Activated T-cell treated with anti-CD3 and anti-CD28 coated beads, Interleukin-2, amount 50 U/mL, for 24 hours (primary cell): ENCODE results near the gene ZCWPW1.
"Not testable (repeated sequence)": the region's sequence is repeated elsewhere in the genome, so short reads cannot be mapped to it uniquely, and the experiment has no call there.

Experiments
- DNase-seq: peaks from one replicate; pipeline ENCODE4 v3.0.0-alpha.2; 2020
- H3K27ac Mint-ChIP-seq: 2 replicates; pipeline ENCODE4 v1.8.0; 2020; ENCODE audit warnings: mild to moderate bottlenecking, mixed read lengths
- H3K27me3 Mint-ChIP-seq: 2 replicates; pipeline ENCODE4 v1.8.0; 2020; ENCODE audit warnings: mixed read lengths
- H3K36me3 Mint-ChIP-seq: 2 replicates; pipeline ENCODE4 v1.8.0; 2020; ENCODE audit warnings: low read depth, mixed read lengths
- H3K4me1 Mint-ChIP-seq: 2 replicates; pipeline ENCODE4 v1.8.0; 2020; ENCODE audit warnings: low read depth, mixed read lengths
- H3K4me3 Mint-ChIP-seq: 2 replicates; pipeline ENCODE4 v1.8.0; 2020; ENCODE audit warnings: mild to moderate bottlenecking, moderate library complexity, mixed read lengths
- H3K9me3 Mint-ChIP-seq: 2 replicates; pipeline ENCODE4 v1.8.0; 2020; ENCODE audit warnings: mixed read lengths

Gene ZCWPW1

DNA sequence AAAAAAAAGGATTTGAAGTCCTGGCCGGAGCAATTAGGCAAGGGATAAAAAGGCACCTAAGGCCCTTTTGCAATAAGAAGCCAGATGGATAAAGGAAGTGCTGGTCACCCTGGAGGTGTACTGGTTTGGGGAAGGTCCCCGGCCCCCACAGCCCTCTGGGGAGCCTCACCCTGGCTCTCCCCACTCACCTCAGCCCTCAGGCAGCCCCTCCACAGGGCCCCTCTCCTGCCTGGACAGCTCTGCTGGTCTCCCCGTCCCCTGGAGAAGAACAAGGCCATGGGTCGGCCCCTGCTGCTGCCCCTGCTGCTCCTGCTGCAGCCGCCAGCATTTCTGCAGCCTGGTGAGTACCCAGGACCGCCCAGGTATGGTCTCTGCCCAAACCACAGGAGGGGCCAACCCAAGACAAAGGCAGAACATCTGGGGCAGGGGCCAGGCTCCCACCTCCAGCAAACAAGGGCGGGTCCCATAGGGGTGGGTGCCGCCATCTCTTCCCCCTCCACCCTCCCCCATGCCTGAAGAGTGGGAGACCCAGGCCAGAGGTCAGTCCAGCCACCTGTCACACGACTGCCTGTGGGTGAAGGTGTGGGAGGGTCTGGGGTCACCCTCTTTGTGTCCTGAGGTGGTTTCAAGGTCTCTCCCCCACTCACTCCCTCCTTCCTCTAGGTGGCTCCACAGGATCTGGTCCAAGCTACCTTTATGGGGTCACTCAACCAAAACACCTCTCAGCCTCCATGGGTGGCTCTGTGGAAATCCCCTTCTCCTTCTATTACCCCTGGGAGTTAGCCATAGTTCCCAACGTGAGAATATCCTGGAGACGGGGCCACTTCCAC, 70.3 kb downstream of the ZCWPW1 start, which contains the start of gene PILRB:
TSS of gene PILRB (plus strand) at position 91 of the 830 bp plus-strand sequence. CDS start at position 277, 186 bp downstream.
- peak within 1 kb of the TSS; percentile 76 for H3K27ac Mint-ChIP-seq
- no peaks in the 10 kb centered on the region for H3K27me3 Mint-ChIP-seq
- H3K9me3 Mint-ChIP-seq: no peaks in the 10 kb centered on the region
- peaks cover 14% of the 10 kb centered on the region for H3K4me1 Mint-ChIP-seq
- peaks cover 98% of the 10 kb centered on the region for H3K36me3 Mint-ChIP-seq
- no peak for DNase-seq
- H3K4me3 Mint-ChIP-seq: no peak within 1 kb of the TSS

DNA sequence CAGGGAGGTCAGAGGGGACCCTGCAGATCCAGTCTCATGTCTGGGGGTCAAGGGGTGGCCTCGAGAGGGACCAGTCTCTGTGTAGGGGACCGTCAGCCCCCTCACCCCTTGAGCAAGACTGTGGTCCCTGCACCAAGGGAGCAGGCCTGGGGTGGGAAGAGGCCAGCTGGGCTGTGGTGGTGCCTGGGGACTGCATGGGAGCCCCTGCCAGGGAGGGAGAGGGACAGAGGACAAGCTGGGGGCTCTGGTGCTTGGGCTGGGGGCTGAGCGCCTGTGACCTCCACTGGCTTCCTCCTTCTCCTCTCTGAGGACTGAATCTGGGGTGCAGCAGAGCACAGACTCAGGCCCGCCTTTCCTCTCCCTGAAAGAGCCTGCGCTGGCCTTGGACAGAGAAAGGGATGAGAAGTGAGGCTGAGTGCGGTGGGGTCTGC, 71.4 kb downstream of the ZCWPW1 start:
- H3K36me3 Mint-ChIP-seq: peaks cover 96% of the 10 kb centered on the region
- H3K4me1 Mint-ChIP-seq: peaks cover 19% of the 10 kb centered on the region
- DNase-seq: no peak
- H3K9me3 Mint-ChIP-seq: no peaks in the 10 kb centered on the region
- H3K27me3 Mint-ChIP-seq: no peaks in the 10 kb centered on the region
- peak overlapping the region; percentile 76 for H3K27ac Mint-ChIP-seq
- H3K4me3 Mint-ChIP-seq: no peak overlapping the region

DNA sequence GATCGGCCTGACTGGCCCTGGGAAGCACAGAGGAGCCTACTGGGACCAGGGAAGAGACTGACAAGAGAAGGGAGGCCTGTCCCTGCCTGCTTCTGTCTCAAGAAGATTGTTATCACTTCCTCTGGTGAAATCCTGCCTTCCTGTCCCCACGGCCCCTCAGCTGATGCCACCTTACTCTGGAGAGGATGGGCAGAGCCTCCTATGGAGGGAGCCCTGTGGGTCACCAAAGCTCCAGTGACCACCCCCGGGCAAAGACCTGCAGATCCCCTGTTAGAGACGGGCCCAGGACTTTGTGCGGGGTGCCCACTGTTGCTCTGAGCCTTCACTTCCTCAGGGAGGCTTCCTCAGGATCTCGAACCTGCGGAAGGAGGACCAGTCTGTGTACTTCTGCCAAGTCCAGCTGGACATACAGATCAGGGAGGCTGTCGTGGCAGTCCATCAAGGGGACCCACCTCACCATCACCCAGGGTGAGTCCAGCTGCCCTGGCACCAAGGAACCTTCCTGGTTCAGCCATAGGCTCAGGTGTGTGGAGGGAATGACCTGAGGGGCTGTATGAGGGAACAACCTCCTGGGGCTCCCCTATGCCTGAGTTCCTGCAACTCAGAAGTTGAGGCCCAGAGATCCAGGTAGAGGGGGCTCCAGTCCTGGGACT, 72.0 kb downstream of the ZCWPW1 start:
- H3K27me3 Mint-ChIP-seq: no peaks in the 10 kb centered on the region
- H3K4me3 Mint-ChIP-seq: no peak overlapping the region
- peaks cover 92% of the 10 kb centered on the region for H3K36me3 Mint-ChIP-seq
- H3K9me3 Mint-ChIP-seq: no peaks in the 10 kb centered on the region
- DNase-seq: no peak
- H3K27ac Mint-ChIP-seq: peak overlapping the region; percentile 41
- peaks cover 22% of the 10 kb centered on the region for H3K4me1 Mint-ChIP-seq

DNA sequence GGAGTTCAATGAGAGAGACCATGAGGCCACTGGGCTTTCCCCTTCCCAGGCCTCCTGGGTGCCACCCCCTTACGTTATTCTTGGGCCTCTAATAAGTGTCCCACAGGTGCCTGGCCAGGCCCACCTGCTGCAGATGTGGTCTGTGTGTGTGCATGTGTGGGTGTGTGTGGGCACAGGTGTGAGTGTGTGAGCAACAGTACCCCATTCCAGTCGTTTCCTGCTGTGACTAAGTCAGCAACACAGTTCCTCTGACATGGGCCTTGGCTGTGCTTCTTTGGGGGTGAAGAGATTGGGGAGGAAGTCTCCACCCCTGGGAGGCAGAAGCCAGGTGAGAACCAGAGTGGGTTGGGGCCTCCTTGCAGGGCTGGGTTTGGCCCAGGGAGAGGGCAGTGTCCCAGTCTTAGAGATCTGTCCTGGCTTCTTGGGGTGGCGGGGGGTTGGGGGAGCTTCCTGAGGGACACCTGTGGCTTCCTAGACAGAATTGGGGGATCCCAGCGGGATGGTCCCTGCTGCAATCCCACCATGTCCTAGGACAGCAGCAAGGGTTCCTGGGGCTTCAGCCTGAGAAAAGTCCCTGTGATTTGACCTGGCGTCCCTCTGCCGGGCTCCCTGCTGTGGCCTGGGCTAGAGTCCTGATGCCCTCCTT, 74.7 kb downstream of the ZCWPW1 start:
- DNase-seq: peak; percentile 60
- Mint-ChIP-seq H3K27ac (peak overlapping the region; percentile 91), H3K36me3 (peaks cover 92% of the 10 kb centered on the region), H3K4me3 (peak overlapping the region; percentile 33), H3K4me1 (peaks cover 35% of the 10 kb centered on the region), H3K27me3 (no peaks in the 10 kb centered on the region), H3K9me3 (no peaks in the 10 kb centered on the region)

DNA sequence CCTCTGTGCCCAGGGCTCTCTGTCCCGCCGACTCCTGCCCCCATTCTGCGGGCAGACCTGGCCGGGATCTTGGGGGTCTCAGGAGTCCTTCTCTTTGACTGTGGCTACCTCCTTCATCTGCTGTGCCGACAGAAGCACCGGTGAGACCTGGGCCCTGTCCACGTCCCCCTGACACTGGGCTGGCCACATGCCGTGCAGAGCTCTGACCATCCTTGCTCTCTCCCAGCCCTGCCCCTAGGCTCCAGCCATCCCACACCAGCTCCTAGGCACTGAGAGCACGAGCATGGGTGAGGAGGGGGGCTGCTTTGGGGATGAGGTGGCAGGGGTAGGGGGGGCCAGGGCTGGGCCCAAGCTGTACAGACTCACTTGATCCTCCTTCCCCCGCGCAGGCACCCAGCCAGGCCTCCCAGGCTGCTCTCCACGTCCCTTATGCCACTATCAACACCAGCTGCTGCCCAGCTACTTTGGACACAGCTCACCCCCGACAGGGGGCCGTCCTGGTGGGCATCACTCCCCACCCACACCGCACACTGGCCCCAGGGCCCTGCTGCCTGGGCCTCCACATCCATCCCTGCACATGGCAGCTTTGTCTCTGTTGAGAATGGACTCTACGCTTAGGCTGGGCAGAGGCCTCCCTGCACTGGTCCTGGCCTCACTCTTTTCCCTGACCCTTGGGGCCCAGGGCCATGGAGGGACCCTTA, 75.4 kb downstream of the ZCWPW1 start:
- Mint-ChIP-seq H3K4me1 (peaks cover 35% of the 10 kb centered on the region), H3K27ac (peak overlapping the region; percentile 91), H3K36me3 (peaks cover 92% of the 10 kb centered on the region), H3K9me3 (no peaks in the 10 kb centered on the region), H3K4me3 (peak overlapping the region; percentile 33), H3K27me3 (no peaks in the 10 kb centered on the region)
- no peak for DNase-seq

DNA sequence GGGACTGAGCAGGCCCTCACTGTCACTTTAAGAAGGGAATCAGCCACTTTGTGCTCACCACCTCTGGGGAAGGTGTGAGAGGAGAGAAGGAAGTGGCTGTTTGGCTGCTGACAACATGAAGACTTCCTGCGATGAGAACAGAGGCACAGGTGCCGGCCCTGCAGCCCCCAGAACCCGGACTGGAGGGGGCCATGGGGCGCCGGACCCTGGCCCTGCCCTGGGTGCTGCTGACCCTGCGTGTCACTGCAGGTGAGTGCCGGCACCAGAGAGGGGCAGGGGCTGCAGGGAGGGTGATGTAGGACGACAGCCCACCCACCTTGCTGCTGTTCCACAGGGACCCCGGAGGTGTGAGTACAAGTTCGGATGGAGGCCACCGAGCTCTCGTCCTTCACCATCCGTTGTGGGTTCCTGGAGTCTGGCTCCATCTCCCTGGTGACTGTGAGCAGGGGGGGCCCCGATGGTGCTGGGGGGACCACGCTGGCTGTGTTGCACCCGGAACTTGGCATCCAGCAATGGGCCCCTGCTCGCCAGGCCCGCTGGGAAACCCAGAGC, 76.2 kb downstream of the ZCWPW1 start:
- H3K4me3 Mint-ChIP-seq, H3K9me3 Mint-ChIP-seq: not testable (repeated sequence)

DNA sequence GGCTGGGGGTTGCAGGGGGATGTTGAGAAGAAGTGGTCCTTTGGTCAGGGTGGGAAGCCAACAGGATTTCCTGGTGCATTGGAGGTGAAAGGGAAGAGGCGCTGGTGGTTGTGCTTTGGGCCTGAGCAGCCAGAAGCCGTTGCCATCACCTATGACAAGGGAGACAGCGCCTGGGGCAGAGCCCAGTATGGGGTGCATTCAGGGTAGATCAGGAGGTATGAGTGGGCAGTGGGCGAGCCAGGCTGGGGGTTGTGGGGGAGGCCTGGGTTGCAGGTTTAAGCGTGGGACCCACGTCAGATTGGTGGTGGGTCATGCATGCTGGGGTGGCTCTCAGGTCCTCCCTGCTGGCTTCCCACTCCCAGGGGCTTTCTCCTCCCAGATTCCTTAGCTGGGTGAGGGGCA, 76.8 kb downstream of the ZCWPW1 start:
- peaks cover 93% of the 10 kb centered on the region for H3K36me3 Mint-ChIP-seq
- no peak overlapping the region for H3K4me3 Mint-ChIP-seq
- no peaks in the 10 kb centered on the region for H3K9me3 Mint-ChIP-seq
- H3K27ac Mint-ChIP-seq: peak overlapping the region; percentile 59
- no peak for DNase-seq
- H3K4me1 Mint-ChIP-seq: peaks cover 42% of the 10 kb centered on the region
- H3K27me3 Mint-ChIP-seq: no peaks in the 10 kb centered on the region

More for the DNA sequence above, 76.2 kb downstream of the ZCWPW1 start:
- not testable (repeated sequence) for DNase-seq, H3K27me3 Mint-ChIP-seq
- Mint-ChIP-seq H3K36me3 (peaks cover 92% of the 10 kb centered on the region), H3K4me1 (peaks cover 38% of the 10 kb centered on the region), H3K27ac (peak overlapping the region; percentile 52)
